Measurements from ENCODE around the gene NDUFB1.

Gene NDUFB1

GRCh38 chr14:92099802-92100201 is 21.7 kb downstream of the NDUFB1 start:
- no peak for DNase-seq (ENCODE audit: low read depth in 3 of 3, low spot score in 1 of 3)

DNA sequence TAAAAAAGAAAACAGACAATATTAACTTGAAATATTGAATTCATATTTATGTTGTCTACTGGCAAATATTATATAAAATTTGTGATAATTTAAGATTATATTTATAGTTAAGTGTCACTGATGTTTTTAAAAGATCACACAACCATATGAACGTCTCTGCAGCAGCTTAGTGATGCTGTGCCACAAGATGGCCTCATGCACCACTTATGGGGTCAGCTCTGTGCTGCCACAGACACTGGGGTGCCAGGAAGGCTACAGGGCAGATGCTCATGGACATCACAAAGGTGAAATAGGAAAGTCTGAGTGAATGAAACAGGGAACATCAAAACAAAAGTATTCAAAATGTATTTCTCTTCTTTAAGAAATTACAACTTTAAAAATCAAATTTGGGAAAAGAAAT is 28.2 kb downstream of the NDUFB1 start:
- no peak for DNase-seq (ENCODE audit: low read depth in 3 of 3, low spot score in 1 of 3)

GRCh38 chr14:92088494-92088893 is 33.0 kb downstream of the NDUFB1 start:
- DNase-seq (ENCODE audit: low read depth in 3 of 3, low spot score in 1 of 3), result no peak

GRCh38 chr14:92074555-92074954 is 47.0 kb downstream of the NDUFB1 start:
- DNase-seq (ENCODE audit: low read depth in 3 of 3, low spot score in 1 of 3), result no peak

Data from stimulated activated CD4-positive, alpha-beta T cell treated with anti-CD3 and anti-CD28 coated beads, TNF-alpha, amount 100 ng/mL, for 1 hour (primary cell).